Immature natural killer cell (primary cell): Measurements from ENCODE around the gene SDK1. TPM values are rescaled to one million over a fixed set of nuclear protein-coding genes. Genes with fewer than 3 reads are reported as not detected.
A peak's percentile ranks its signal among the peaks of the same experiment; 100 is the strongest.

Experiments used
- DNase-seq, 3 donors: peaks; one replicate each; pipeline ENCODE4 v3.0.0; 2022; ENCODE audit warnings: mixed read lengths in 1 of 3
- H3K27ac Mint-ChIP-seq, 6 donors: one replicate each; pipeline ENCODE4 v1.8.0; 2020; ENCODE audit warnings: mixed read lengths in 6 of 6, mild to moderate bottlenecking in 5 of 6, inconsistent platforms in 4 of 6, moderate library complexity in 3 of 6
- H3K27me3 Mint-ChIP-seq, 3 donors: one replicate each; pipeline ENCODE4 v1.8.0; 2020 to 2021; ENCODE audit warnings: low read depth in 3 of 3, mild to moderate bottlenecking in 3 of 3, mixed read lengths in 3 of 3, moderate library complexity in 3 of 3, inconsistent platforms in 1 of 3
- H3K36me3 Mint-ChIP-seq, 3 donors: one replicate each; pipeline ENCODE4 v1.8.0; 2020; ENCODE audit warnings: mixed read lengths in 3 of 3, inconsistent platforms in 2 of 3, mild to moderate bottlenecking in 2 of 3
- H3K4me1 Mint-ChIP-seq, 2 donors: one replicate each; pipeline ENCODE4 v1.8.0; 2020; ENCODE audit warnings: inconsistent platforms in 2 of 2, mild to moderate bottlenecking in 2 of 2, mixed read lengths in 2 of 2, moderate library complexity in 1 of 2
- H3K4me3 Mint-ChIP-seq, 5 donors: one replicate each; pipeline ENCODE4 v1.8.0; 2020; ENCODE audit warnings: mild to moderate bottlenecking in 5 of 5, mixed read lengths in 5 of 5, inconsistent platforms in 3 of 5, moderate library complexity in 3 of 5
- H3K9me3 Mint-ChIP-seq, 6 donors: one replicate each; pipeline ENCODE4 v1.8.0; 2020; ENCODE audit warnings: mild to moderate bottlenecking in 6 of 6, mixed read lengths in 6 of 6, inconsistent platforms in 4 of 6, moderate library complexity in 3 of 6
- polyA plus RNA-seq, 3 donors: library from polyadenylated mRNA; unstranded; fragments of 300-500 nt; fragmentation: Illumina TruSeq; gene quantifications; one replicate each; pipeline ENCODE4 v1.2.3, GENCODE V29; 2021

SDK1 gene
- polyA plus RNA-seq, 3 donors from 2014 or later: not detected

DNA sequence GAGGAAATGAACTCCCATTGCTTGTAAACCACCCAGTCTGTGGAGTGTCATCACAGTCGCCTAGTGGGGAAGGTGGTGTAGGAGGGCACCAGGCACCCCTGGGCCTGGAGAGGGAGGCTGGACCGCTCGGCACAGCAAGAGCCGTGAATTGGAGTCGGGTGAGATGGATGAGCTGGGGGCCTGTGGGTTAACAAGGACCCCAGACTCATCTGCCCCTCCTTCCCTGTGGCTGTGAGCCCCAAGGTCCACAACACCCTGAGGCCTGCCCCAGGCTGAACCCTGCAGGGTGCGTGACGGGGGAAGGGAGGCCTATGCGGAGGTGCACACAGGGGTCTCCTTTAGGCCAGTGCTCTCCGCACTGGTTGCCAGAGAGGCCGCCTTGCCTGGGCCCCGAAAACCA, 799.6 kb downstream of the SDK1 start:
- Mint-ChIP-seq H3K4me3 (no peak overlapping the region), H3K27me3 (peaks cover 0 to 2% (median 0%) of the 10 kb centered on the region in 3 donors), H3K9me3 (no peaks in the 10 kb centered on the region), H3K27ac (no peak overlapping the region), H3K4me1 (no peaks in the 10 kb centered on the region), H3K36me3 (no peaks in the 10 kb centered on the region)
- no peak for DNase-seq

DNA sequence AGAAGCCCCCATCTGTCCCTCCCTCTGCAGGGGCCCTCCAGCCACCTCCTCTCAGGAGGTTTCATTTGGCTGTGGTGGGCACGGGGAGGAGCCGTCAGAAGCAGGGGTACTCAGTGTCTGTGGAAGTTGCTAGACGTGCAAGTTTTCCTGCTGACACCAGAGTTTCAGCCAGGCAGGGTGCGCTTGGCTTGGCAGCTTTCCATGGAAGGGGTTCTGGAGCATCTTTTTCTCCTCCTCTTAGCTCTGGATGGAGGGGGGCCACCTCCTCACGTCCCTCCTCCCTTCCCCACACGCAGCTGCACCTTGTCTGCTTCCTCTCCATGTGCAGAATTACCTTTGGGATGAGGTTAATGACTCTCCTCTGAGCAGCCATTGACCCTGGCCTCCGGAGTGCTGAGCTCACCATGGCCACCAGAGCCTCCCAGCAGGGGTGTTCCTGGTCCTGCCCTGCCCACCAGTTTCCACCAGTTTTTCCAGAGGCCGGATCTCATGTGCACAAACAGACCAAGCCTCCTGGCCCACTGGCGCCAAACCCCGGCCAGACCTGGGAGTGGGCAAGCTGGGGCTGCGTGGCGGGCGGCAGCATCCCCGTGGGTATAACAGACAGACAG, 801.3 kb downstream of the SDK1 start:
- H3K4me3 Mint-ChIP-seq: no peak overlapping the region
- no peaks in the 10 kb centered on the region for H3K27me3 Mint-ChIP-seq
- DNase-seq: no peak
- H3K36me3 Mint-ChIP-seq: no peaks in the 10 kb centered on the region
- no peaks in the 10 kb centered on the region for H3K4me1 Mint-ChIP-seq
- H3K9me3 Mint-ChIP-seq: no peaks in the 10 kb centered on the region
- H3K27ac Mint-ChIP-seq: no peak overlapping the region

DNA sequence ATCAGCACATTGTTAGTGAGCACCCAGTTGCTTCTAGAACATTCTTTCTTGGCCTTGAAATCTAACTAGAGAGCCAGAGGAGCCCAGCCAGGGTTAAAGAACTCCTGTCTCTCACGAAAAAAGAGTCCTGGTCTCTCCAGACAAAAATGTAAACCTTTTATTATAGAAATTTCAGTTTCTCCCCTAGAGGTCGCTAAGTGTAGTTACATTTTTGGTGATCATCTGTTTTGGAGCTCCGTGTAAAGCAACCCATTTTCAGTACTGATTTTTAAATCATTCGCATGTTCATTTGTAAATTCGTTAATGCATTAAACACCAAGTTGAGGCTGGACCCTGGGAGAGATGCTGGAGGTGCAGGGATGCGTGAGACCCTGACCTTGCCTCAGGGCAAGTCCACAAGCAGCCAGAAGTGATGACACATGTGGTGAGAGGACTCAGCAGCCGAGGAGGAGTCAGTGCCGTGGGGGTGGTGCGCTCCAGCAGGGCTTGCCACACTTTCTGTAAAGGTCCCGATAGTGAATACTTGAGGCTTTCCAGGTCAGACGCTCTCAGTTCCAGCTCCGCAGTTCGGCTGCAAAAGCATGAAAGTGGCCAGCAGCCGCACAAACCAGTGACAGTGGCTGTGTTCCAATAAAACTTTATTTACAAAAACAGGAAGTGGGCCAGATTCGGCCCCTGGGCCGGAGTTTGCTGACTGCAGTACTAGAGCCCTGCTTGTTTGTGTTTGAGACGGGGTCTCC, 802.5 kb downstream of the SDK1 start:
- H3K9me3 Mint-ChIP-seq: no peaks in the 10 kb centered on the region
- H3K36me3 Mint-ChIP-seq: no peaks in the 10 kb centered on the region
- no peak for DNase-seq
- no peak overlapping the region for H3K27ac Mint-ChIP-seq
- no peaks in the 10 kb centered on the region for H3K4me1 Mint-ChIP-seq
- H3K27me3 Mint-ChIP-seq: no peaks in the 10 kb centered on the region
- no peak overlapping the region for H3K4me3 Mint-ChIP-seq

DNA sequence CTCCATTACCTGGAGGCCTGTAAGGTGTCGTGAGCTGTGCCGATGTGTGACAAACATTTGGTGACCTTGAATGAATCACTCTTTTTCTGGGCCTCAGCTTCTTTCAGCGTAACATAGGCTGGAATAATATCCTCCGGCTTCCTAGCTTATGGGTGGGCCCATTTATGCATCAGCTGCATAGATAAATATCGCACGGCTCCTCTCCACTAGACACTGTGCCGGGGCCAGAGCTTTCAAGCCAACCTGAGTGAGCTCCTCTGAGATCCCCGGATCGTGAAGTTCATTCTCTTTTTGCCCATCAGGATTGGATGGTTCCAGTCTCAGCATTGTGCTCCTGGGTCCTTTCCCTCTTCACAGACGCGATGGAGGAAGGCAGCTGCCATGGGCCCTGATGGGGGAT, 806.8 kb downstream of the SDK1 start:
- Mint-ChIP-seq H3K36me3 (no peaks in the 10 kb centered on the region), H3K4me1 (no peaks in the 10 kb centered on the region), H3K27ac (no peak overlapping the region)

DNA sequence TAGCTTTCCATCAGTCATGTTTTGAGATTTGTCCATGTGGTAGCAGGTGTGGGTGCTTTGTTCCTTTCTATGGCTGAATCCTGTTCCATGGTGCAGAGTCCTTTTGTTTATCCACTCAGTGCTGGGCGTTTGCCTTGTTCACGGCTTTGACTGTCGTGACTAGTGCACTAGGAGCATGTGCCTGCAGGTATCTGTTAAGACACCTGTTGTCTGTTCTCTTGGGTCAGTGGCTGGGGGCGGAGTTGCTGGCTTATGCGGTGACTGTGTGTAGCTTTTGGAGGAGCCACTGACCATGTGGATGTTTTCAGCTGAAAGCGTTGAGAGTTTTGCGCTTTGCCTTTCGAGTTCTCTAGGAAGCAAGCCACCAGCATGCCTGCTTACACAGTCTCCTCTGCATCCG, 807.9 kb downstream of the SDK1 start:
- no peak overlapping the region for H3K27ac Mint-ChIP-seq
- H3K9me3 Mint-ChIP-seq: peaks cover 0 to 5% (median 0%) of the 10 kb centered on the region in 6 donors
- H3K4me1 Mint-ChIP-seq: no peaks in the 10 kb centered on the region
- H3K36me3 Mint-ChIP-seq: no peaks in the 10 kb centered on the region
- H3K27me3 Mint-ChIP-seq: peaks cover 0 to 2% (median 0%) of the 10 kb centered on the region in 3 donors
- no peak for DNase-seq
- no peak overlapping the region for H3K4me3 Mint-ChIP-seq

More for the DNA sequence above, 806.8 kb downstream of the SDK1 start:
- peaks cover 0 to 2% (median 0%) of the 10 kb centered on the region in 3 donors for H3K27me3 Mint-ChIP-seq
- DNase-seq: no peak
- peaks cover 0 to 3% (median 0%) of the 10 kb centered on the region in 6 donors for H3K9me3 Mint-ChIP-seq
- no peak overlapping the region for H3K4me3 Mint-ChIP-seq

DNA sequence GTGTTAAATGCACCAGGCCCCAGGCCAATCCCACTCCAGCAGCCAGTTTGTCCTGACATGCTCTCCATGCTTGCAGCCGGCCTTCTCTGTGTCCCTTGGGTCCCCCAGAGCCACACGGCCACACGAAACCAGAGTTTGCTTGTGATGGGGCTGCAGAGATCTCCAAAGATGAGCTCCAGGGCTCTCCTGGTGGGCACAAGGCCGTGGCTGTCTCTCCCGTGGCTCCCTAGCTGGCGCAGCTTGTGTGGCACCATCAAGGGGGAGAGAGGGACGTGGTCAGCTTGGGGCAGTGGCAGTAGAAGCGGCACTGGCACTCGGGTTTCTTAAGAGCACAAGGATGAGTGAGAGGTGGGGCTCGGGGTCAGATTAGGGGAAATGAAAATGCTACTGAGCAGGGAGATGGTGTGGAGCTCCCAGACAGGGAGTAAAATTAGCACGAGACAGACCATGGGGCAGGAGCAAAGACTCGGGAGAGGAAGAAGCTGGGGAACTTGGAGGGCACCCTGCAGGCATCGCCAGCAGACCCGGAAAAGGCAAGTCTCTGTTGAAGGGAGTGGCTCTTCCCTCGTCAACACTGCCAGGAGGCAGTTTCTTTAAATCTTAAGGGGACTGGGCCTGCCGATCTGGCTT, 808.5 kb downstream of the SDK1 start:
- peaks cover 0 to 2% (median 0%) of the 10 kb centered on the region in 3 donors for H3K27me3 Mint-ChIP-seq
- H3K27ac Mint-ChIP-seq: no peak overlapping the region
- H3K4me3 Mint-ChIP-seq: no peak overlapping the region
- peaks cover 0 to 5% (median 0%) of the 10 kb centered on the region in 6 donors for H3K9me3 Mint-ChIP-seq
- no peaks in the 10 kb centered on the region for H3K4me1 Mint-ChIP-seq
- DNase-seq: no peak
- no peaks in the 10 kb centered on the region for H3K36me3 Mint-ChIP-seq

DNA sequence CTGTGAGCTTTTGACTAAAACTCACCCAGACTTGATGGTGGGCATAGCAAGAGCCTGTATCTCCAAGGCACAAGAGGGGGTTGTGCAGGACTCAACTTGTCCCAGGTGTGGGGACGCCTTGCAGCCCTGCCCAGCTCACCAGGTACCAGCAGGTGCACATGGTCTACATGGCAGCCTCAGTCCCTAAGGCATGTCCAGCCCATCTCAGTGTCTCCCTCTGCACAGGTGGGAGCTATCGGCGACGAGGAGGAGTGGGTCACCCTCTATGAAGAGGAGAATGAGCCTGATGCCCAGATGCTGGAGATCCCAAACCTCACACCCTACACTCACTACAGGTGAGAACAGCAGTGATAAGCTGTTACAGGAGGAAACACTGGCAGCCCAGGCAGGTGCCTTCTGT, 809.4 kb downstream of the SDK1 start:
- H3K9me3 Mint-ChIP-seq: peaks cover 0 to 5% (median 0%) of the 10 kb centered on the region in 6 donors
- no peak overlapping the region for H3K27ac Mint-ChIP-seq
- H3K4me1 Mint-ChIP-seq: no peaks in the 10 kb centered on the region
- peaks cover 0 to 2% (median 2%) of the 10 kb centered on the region in 3 donors for H3K27me3 Mint-ChIP-seq
- H3K36me3 Mint-ChIP-seq: no peaks in the 10 kb centered on the region
- DNase-seq: no peak
- no peak overlapping the region for H3K4me3 Mint-ChIP-seq

DNA sequence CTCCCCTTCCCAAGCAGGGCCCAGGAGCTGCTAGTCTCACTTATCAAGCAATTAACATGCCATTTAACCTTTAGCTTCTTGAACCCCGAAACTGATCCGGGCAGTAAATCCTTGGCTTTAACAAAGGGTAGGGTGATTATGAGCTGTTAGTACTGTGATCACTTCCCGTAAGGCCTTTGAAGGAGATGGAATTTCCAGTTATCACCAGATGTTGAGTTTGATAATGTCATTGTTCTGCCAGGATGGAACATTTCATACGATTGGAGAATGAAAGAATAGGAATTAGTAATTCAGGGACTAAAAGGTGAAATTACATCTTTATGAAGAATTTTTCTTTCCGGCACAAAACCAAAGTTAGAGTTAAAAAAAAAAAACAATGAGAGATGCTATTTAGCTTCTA, 810.1 kb downstream of the SDK1 start:
- Mint-ChIP-seq H3K27me3 (peaks cover 2% of the 10 kb centered on the region in 3 donors), H3K4me1 (no peaks in the 10 kb centered on the region), H3K4me3 (no peak overlapping the region), H3K27ac (no peak overlapping the region), H3K36me3 (no peaks in the 10 kb centered on the region), H3K9me3 (peaks cover 0 to 5% (median 0%) of the 10 kb centered on the region in 6 donors)
- DNase-seq: no peak

DNA sequence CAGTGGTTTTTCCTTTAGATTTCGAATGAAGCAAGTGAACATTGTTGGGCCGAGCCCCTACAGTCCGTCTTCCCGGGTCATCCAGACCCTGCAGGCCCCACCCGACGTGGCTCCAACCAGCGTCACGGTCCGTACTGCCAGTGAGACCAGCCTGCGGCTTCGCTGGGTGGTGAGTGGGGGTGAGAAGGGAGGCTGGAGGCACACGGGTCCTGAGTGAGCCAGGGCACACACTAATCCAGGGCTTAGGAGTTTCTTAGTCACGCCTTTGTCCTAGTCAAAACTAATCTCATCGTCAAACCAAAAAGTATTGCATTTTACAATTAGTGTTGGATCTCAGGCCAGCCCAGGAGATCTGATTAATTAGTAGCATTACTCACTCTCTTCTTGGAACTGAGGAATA, 812.2 kb downstream of the SDK1 start:
- no peaks in the 10 kb centered on the region for H3K36me3 Mint-ChIP-seq
- H3K27ac Mint-ChIP-seq: no peak overlapping the region
- no peak for DNase-seq
- H3K9me3 Mint-ChIP-seq: peaks cover 0 to 5% (median 0%) of the 10 kb centered on the region in 6 donors
- no peak overlapping the region for H3K4me3 Mint-ChIP-seq
- no peaks in the 10 kb centered on the region for H3K4me1 Mint-ChIP-seq
- H3K27me3 Mint-ChIP-seq: peaks cover 2 to 3% (median 2%) of the 10 kb centered on the region in 3 donors

DNA sequence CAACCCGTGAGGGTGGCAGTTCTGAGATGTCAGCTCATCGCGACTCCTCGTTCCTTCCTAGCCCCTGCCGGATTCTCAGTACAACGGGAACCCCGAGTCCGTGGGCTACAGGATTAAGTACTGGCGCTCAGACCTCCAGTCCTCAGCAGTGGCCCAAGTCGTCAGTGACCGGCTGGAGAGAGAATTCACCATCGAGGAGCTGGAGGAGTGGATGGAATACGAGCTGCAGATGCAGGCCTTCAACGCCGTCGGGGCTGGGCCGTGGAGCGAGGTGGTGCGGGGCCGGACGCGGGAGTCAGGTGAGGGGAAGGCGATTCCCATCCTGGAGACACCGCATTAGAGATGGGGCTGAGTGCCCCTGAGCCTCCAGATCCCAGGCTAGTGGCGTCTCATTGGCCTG, 812.9 kb downstream of the SDK1 start:
- Mint-ChIP-seq H3K27me3 (peaks cover 2 to 4% (median 2%) of the 10 kb centered on the region in 3 donors), H3K9me3 (peaks cover 0 to 9% (median 4%) of the 10 kb centered on the region in 6 donors), H3K36me3 (no peaks in the 10 kb centered on the region), H3K27ac (no peak overlapping the region), H3K4me3 (no peak overlapping the region), H3K4me1 (no peaks in the 10 kb centered on the region)
- no peak for DNase-seq

DNA sequence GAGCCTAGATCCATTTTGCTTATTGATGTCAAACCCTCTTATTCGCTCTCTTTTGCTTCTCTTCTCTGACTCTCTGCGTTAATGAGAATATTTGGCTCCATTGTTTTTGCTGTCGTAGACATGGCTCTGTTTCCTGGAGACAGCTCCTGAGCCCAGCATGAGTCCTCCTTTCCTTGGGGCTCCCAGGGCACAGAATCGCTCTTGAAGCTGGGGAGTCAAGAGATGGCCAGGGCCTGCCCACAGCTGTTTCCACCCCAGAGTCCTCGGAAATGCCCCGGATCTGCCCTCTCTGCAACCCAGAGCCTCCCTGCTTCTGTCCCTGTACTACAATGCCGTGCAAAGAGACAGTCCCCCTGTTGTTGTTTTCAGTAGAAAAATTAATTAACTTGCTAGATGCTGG, 814.4 kb downstream of the SDK1 start:
- Mint-ChIP-seq H3K4me1 (no peaks in the 10 kb centered on the region), H3K27ac (peak overlapping the region in 1 of 6 donors; percentile 15), H3K36me3 (no peaks in the 10 kb centered on the region), H3K4me3 (no peak overlapping the region), H3K27me3 (peaks cover 0 to 4% (median 4%) of the 10 kb centered on the region in 3 donors), H3K9me3 (peaks cover 2 to 17% (median 11%) of the 10 kb centered on the region in 6 donors)
- DNase-seq: no peak

DNA sequence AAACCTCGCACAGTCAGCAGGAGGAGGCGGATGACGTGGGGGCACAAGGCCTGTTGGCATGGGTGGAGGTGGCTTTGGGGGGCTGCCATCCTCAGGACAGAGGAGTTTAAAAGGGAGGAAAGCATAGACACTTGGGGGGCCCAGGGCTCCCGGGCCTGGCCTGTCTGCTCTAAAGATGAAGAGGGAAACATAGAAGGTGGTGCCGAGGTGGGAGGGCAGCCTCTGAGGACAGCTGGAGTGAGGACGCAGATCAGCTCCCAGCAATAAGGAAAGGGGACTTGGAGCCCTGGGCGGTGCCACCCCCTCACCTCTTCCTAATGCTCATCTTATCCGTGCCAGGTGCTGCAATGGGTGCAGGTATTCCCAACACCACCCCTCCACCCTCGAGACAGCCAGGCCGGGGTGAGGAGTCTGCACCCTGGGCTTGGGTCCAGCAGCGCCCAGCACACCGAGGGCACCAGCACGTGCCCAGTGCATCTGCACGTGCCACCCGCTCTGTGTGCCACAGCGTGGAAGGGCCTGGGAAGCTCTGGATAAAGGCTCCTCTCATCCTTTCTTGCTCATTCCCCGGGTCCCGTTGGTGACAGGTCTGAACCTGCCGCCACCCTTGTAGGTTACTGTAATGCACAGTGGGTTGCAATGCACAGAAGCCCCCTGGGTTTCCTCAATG, 815.0 kb downstream of the SDK1 start:
- DNase-seq: no peak
- Mint-ChIP-seq H3K27ac (peak overlapping the region in 1 of 6 donors; percentile 15), H3K9me3 (peaks cover 2 to 19% (median 12%) of the 10 kb centered on the region in 6 donors), H3K27me3 (peaks cover 0 to 4% (median 4%) of the 10 kb centered on the region in 3 donors), H3K4me3 (no peak overlapping the region), H3K4me1 (no peaks in the 10 kb centered on the region), H3K36me3 (no peaks in the 10 kb centered on the region)

DNA sequence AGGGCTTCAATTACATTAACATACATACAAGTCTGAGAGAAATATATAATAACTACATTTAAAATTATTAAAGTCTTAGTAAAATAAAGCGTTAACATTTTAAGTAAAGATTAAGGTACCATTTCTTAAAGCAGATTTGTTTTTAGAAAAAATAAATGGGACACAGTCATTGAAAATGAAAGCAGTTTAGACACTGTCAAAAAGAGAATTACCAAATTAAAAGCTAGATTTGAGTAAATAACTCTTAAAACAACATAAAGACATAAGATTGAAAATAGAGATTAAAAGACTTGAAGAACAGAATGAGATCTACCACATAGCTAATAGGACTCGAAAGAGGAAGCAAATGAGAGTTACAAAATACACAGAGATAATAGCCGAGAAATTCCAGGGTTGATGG, 818.8 kb downstream of the SDK1 start:
- no peaks in the 10 kb centered on the region for H3K4me1 Mint-ChIP-seq
- H3K4me3 Mint-ChIP-seq: no peak overlapping the region
- no peak overlapping the region for H3K27ac Mint-ChIP-seq
- H3K9me3 Mint-ChIP-seq: peaks cover 7 to 30% (median 20%) of the 10 kb centered on the region in 6 donors
- DNase-seq: no peak
- peaks cover 0 to 4% (median 0%) of the 10 kb centered on the region in 3 donors for H3K36me3 Mint-ChIP-seq
- H3K27me3 Mint-ChIP-seq: peaks cover 1 to 10% (median 9%) of the 10 kb centered on the region in 3 donors

DNA sequence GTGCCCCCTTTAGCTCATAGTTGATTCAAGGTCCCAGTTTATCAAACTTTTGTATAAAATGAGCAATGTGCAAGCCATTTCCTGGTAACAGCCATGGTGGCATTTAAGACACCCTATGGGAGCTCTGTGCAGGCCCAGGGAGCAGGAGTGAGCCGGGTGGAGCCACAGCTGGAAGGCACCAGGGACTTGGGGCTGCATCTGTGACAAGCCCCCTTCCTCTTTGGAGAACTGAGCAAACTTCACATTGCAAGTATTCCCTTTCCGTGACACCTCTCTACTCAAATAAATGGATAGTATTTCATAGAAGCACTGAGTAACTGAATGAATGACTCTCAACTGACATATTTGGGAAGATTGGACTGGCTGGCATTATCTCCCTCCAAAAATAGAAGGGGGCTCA, 822.3 kb downstream of the SDK1 start:
- peaks cover 7 to 27% (median 20%) of the 10 kb centered on the region in 6 donors for H3K9me3 Mint-ChIP-seq
- H3K36me3 Mint-ChIP-seq: peaks cover 0 to 4% (median 0%) of the 10 kb centered on the region in 3 donors
- no peaks in the 10 kb centered on the region for H3K4me1 Mint-ChIP-seq
- H3K4me3 Mint-ChIP-seq: no peak overlapping the region
- DNase-seq: no peak
- H3K27me3 Mint-ChIP-seq: peaks cover 5 to 12% (median 10%) of the 10 kb centered on the region in 3 donors
- H3K27ac Mint-ChIP-seq: no peak overlapping the region
